ENCODE data around the gene TRABD. TPM values are rescaled to one million over a fixed set of nuclear protein-coding genes. Genes with fewer than 3 reads are reported as not detected.

TRABD gene
- total RNA-seq, 1 donor from 2014 or later = 43.7 TPM

GRCh38 chr22:50170453-50171318 is 15.0 kb upstream of the TRABD start, which contains the start of gene PANX2:
TSS of gene PANX2 (plus strand) at chr22:50170731. CDS start at chr22:50170731, 0 bp downstream.
- peak within 1 kb of the TSS; percentile 48 for H3K4me3 ChIP-seq
- no peaks in the 10 kb centered on the region for H3K36me3 ChIP-seq
- TF ChIP-seq, protein P1, sequence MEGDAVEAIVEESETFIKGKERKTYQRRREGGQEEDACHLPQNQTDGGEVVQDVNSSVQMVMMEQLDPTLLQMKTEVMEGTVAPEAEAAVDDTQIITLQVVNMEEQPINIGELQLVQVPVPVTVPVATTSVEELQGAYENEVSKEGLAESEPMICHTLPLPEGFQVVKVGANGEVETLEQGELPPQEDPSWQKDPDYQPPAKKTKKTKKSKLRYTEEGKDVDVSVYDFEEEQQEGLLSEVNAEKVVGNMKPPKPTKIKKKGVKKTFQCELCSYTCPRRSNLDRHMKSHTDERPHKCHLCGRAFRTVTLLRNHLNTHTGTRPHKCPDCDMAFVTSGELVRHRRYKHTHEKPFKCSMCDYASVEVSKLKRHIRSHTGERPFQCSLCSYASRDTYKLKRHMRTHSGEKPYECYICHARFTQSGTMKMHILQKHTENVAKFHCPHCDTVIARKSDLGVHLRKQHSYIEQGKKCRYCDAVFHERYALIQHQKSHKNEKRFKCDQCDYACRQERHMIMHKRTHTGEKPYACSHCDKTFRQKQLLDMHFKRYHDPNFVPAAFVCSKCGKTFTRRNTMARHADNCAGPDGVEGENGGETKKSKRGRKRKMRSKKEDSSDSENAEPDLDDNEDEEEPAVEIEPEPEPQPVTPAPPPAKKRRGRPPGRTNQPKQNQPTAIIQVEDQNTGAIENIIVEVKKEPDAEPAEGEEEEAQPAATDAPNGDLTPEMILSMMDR (IDR thresholded peaks at IDR 0.05) = no peak
- H3K4me1 ChIP-seq = no peaks in the 10 kb centered on the region
- intact Hi-C loops (cut with DNase I) = no loop called here
- peaks cover 25% of the 10 kb centered on the region for H3K27me3 ChIP-seq (ENCODE audit: low read depth)
- DNase-seq (no peak), ATAC-seq (peak in 1 of 2 donors; percentile 16)
- H3K9me3 ChIP-seq = no peaks in the 10 kb centered on the region
- no peak within 1 kb of the TSS for H3K27ac ChIP-seq

- intact Hi-C loops (cut with DNase I) = no loop called here
- TF ChIP-seq, protein P1 (IDR thresholded peaks at IDR 0.05) = no peak
- ATAC-seq (peak; percentile 6 to 34), DNase-seq (no peak)
- Histone ChIP-seq H3K4me1 (no peaks in the 10 kb centered on the region), H3K9me3 (no peaks in the 10 kb centered on the region), H3K4me3 (no peak overlapping the region), H3K27ac (no peak overlapping the region), H3K36me3 (no peaks in the 10 kb centered on the region), H3K27me3 (ENCODE audit: low read depth) (peaks cover 25% of the 10 kb centered on the region)
Observed at GRCh38 chr22:50171319-50171964, 14.3 kb upstream of the TRABD start.

DNA sequence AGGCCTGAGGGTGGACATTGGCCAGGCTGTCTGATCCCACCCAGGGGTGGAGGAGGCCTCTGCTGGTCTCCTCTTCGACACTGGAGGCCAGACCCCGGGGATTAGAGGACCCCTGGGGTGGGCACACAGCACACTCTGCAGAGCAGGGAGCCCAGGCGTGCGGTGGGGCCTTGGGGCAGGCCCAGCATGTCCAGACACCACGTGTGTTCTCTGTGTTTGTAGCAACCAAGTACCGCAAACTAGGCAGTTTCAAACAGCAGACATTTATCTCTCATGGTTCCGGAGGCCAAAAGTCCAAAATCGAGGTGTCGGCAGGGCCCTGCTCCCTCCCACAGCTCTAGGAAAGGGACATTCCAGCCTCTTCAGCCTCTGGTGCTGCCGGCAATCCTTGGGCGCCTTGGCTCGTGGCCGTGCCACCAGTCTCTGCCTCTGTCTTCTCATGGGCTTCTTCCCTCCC is 13.7 kb upstream of the TRABD start:
- H3K27me3 ChIP-seq (ENCODE audit: low read depth) = peaks cover 30% of the 10 kb centered on the region
- ATAC-seq (peak in 1 of 2 donors; percentile 9), DNase-seq (no peak)
- H3K9me3 ChIP-seq = no peaks in the 10 kb centered on the region
- no peaks in the 10 kb centered on the region for H3K36me3 ChIP-seq
- no peak overlapping the region for H3K27ac ChIP-seq
- TF ChIP-seq, protein P1 (IDR thresholded peaks at IDR 0.05) = no peak
- intact Hi-C loops (cut with DNase I) = no loop called here
- no peak overlapping the region for H3K4me3 ChIP-seq
- no peaks in the 10 kb centered on the region for H3K4me1 ChIP-seq

GRCh38 chr22:50173311-50173982 is 12.3 kb upstream of the TRABD start:
- H3K27me3 ChIP-seq (ENCODE audit: low read depth) = peaks cover 43% of the 10 kb centered on the region
- peak in 1 of 2 donors; percentile 34 for ATAC-seq
- H3K4me1 ChIP-seq = no peaks in the 10 kb centered on the region
- TF ChIP-seq, protein P1 (IDR thresholded peaks at IDR 0.05) = no peak
- H3K36me3 ChIP-seq = no peaks in the 10 kb centered on the region
- peak; percentile 66 for DNase-seq
- H3K27ac ChIP-seq = no peak overlapping the region
- intact Hi-C loops (cut with DNase I) = no loop called here
- no peaks in the 10 kb centered on the region for H3K9me3 ChIP-seq
- no peak overlapping the region for H3K4me3 ChIP-seq

- H3K4me1 ChIP-seq = no peaks in the 10 kb centered on the region
- intact Hi-C loops (cut with DNase I) = no loop called here
- TF ChIP-seq, protein P1 (IDR thresholded peaks at IDR 0.05) = no peak
- no peaks in the 10 kb centered on the region for H3K36me3 ChIP-seq
- H3K27me3 ChIP-seq (ENCODE audit: low read depth) = peaks cover 46% of the 10 kb centered on the region
- ATAC-seq = no peak
- H3K9me3 ChIP-seq = no peaks in the 10 kb centered on the region
- no peak for DNase-seq
- H3K4me3 ChIP-seq = no peak overlapping the region
- H3K27ac ChIP-seq = no peak overlapping the region
Observed at GRCh38 chr22:50173983-50174355, 11.7 kb upstream of the TRABD start.

All from lower lobe of right lung (tissue), 2 donors.